SKM-1 (cell line): ENCODE data around the gene RNF130.

Experiments used
- DNase-seq: peaks from one replicate; lab custom pipeline; 2025; ENCODE audit not compliant: unreplicated experiment; lab: John Stamatoyannopoulos, UW

RNF130 gene

GRCh38 chr5:180060192-180060591 is 11.4 kb downstream of the RNF130 start:
- no peak for DNase-seq

GRCh38 chr5:180059326-180059725 is 12.2 kb downstream of the RNF130 start:
- DNase-seq: no peak

- no peak for DNase-seq
Observed at GRCh38 chr5:180056153-180056552, 15.4 kb downstream of the RNF130 start.

GRCh38 chr5:180054226-180054625 is 17.3 kb downstream of the RNF130 start:
- DNase-seq: no peak

- DNase-seq: no peak
Observed at GRCh38 chr5:180053061-180053602, 18.4 kb downstream of the RNF130 start.

DNA sequence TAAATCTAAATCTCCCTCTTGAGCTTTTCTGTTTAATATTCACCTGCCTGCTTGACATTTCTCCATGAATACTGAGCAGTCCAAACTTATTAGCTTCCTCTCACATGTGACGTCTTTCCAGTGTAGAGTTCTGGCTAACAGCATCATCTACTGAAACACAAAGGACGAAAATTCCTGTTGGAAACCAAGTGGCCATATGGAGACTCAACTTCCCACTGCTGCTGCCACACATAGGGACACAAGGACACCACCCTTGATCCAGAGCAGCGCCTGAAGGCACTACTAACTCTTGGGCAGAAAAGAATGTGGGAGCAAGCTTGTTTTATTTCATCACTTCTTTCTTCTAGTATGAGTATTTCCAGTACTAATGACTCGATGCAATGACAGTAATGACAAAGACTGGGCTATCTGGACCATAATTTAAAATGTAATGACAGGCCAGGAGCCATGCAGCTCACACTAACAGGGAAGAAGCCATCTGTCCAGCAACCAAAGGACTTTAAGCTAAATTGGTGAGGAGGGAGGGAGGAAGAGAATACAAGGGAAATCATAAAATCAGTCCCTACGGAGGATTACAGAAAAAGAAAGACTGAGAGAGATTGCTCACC is 19.2 kb downstream of the RNF130 start:
- no peak for DNase-seq

DNA sequence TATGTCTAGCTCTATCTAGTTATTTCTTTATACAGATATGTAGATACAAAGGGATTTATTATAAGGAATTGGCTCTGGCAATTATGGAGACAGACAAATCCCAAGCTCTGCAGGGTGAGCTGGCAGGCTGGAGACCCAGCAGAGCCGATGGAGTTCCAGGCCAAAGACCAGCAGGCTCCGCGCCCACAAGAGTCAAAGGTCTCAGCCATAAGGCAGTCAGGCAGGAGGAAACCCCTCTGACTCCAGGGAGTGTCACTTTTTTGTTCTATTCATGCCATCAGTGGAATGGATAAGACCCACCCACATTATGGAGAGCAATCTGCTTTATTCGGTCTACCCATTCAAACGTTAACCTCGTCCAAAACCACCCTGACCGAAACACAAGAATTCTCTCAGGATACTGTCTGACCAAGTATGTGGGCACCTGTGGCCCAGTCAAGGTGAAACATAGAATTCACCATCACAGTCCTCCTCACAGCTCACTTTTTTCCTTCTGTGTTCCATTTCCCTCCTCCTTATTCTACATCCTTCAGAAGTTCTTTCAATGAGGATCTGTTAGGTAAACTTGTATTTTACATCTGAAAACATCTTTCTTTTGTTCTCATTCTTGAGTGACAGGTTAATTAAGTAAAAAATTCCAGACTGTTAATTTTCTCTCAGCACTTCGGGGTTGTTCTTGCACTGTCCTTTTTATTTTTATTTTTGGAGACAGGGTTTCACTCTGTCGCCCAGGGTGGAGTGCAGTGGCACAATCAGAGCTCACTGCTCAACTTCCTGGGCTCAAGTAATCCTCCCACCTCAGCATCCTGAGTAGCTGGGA is 21.2 kb downstream of the RNF130 start:
- DNase-seq: no peak

GRCh38 chr5:180049185-180049548 is 22.4 kb downstream of the RNF130 start:
- DNase-seq: no peak

DNA sequence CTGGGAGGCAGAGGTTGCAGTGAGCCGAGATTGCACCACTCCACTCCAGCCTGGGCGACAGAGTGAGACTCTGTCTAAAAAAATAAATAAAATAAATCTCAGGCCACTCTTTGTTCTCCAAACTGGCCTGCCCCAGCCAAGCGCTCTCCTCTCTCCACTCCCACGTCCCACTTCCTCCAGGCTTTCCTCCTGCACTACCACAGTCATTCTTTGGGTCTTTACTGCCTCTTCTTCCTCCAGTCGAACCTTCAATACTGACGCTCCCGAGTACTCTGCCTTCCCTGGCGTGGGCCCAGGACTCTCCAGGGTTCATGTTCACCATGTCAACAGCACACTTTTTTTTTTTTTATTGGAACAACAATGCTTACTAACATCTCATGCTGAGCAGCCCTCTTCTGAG is 23.9 kb downstream of the RNF130 start:
- no peak for DNase-seq

- no peak for DNase-seq
Observed at GRCh38 chr5:180046656-180047055, 24.9 kb downstream of the RNF130 start.

GRCh38 chr5:180045889-180046499 is 25.6 kb downstream of the RNF130 start:
- no peak for DNase-seq

GRCh38 chr5:180043377-180043776 is 28.2 kb downstream of the RNF130 start:
- DNase-seq: no peak

DNA sequence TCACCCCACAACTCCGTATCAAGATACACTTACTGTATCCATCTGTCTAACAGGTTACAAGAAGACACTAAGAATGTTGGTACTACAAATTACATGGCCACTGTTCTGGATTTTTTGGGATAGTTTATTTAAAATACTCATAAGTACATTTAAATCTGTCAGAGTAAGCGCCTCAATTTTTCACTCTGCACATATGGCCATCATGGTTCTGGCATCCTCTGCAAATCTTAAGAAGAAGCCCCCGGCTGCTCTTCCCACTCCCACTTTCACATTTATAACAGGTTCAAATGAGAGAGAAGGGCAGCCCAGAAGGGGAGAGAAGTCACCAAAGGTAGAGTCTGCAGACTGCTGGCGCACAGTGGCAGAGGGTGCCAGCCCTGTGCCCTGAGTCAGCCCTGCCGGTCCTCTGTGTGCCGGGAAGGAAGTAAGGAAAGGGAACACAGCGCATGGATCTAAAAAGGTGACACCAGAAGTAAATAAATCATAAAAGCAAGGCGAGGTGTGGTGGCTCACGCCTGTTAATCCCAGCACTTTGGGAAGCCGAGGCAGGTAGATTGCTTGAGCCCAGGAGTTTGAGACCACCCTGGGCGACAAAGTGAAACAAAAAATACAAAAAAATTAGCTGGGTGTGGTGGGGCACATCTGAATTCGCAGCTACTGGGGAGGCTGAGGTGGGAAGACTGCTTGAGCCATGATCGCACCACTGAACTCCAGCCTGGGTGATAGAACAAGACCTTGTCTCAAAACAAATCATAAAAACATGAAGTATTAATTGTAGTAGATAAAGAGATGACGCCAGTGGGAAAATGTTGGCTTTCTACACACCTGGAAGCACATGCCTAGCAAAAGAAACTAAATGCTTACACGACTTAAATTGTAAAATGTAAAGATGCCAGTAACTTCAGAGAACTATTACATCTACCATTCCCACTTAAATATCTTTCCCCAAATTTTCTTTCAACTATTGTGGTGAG is 30.0 kb downstream of the RNF130 start:
- no peak for DNase-seq

- no peak for DNase-seq
Observed at GRCh38 chr5:180040287-180041214, 31.0 kb downstream of the RNF130 start.

- no peak for DNase-seq
Observed at GRCh38 chr5:180035206-180035931, 36.2 kb downstream of the RNF130 start.

GRCh38 chr5:180034564-180034963 is 37.0 kb downstream of the RNF130 start:
- no peak for DNase-seq

GRCh38 chr5:180027459-180028089 is 44.0 kb downstream of the RNF130 start:
- no peak for DNase-seq

- no peak for DNase-seq
Observed at GRCh38 chr5:180026734-180027458, 44.7 kb downstream of the RNF130 start.
